ENCODE results near the gene UROC1. TPM values are rescaled to one million over a fixed set of nuclear protein-coding genes. Genes with fewer than 3 reads are reported as not detected.

Gene UROC1
- total RNA-seq, 2 donors from 2014 or later: not detected

DNA sequence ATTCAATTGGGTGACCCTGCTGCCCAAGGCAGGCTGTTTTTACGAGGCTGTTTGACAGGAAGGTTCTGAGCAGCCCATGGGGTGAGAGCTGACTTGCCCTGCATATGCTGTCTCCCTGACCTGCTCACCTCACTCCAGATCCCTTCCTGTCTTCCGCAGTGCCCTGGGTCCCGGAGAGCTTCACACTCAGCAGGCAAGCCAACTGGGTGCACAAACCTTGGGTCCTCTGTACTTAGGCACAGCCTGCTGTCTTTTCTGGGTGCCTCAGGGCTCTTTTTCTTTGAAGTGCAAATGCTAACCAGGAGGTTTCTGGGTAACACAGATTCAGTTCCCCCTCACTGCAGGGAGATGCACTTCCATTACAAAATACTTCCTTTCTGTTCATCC, 74.7 kb downstream of the UROC1 start:
- peak; percentile 10 for DNase-seq
- intact Hi-C loops (cut with DNase I): no loop called here

DNA sequence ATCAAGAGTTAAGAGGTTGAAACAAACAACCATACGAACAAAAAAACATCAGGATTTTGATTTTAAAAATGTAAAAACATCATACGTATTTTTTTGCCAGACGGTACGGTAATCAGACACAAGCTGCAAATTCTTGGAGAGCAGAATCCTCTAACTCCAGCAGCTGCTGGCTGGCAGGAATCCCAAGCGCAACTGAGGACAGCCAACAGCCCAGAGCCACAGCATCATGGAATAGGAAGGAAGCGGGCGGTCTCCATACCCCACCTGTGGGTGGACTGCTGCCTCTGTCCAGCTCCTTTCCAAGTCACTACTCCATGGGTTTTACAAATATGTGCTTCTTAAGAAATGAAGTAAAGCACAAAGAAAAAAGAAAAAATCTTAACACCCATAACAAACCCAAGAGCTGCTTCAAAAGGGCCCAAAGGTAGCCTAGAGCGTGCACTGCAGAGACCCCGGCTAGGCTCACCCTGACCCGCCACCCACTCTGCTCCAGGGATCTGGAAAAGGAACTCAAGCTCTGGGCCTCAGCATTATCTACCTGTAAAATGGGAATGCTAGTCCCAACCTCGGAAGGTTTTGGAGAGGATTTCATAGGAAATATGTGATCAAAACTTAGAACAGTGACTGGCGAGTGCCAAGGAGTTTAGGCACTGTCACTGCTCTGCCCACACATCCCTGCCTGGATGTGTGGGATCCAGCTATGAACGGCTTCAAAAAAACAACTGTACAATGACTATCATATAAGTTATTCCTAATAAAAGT, 75.3 kb downstream of the UROC1 start:
- intact Hi-C loops (cut with DNase I): no loop called here
- no peaks in the 10 kb centered on the region for H3K36me3 ChIP-seq
- no peak overlapping the region for H3K4me3 ChIP-seq
- H3K27ac ChIP-seq: no peak overlapping the region
- no peak overlapping the region for H3K9ac ChIP-seq (ENCODE audit: low read depth in 2 of 2, low read length in 2 of 2)
- H3K27me3 ChIP-seq: no peaks in the 10 kb centered on the region
- H3K4me1 ChIP-seq: no peaks in the 10 kb centered on the region
- peak; percentile 9 for DNase-seq
- H3K9me3 ChIP-seq: no peaks in the 10 kb centered on the region
- TF ChIP-seq CTCF (IDR thresholded peaks at IDR 0.05): no peak

More for the DNA sequence above, 74.7 kb downstream of the UROC1 start:
- Histone ChIP-seq H3K36me3 (no peaks in the 10 kb centered on the region), H3K4me3 (no peak overlapping the region), H3K4me1 (no peaks in the 10 kb centered on the region), H3K27me3 (no peaks in the 10 kb centered on the region), H3K9me3 (no peaks in the 10 kb centered on the region), H3K27ac (no peak overlapping the region), H3K9ac (ENCODE audit: low read depth in 2 of 2, low read length in 2 of 2) (no peak overlapping the region)
- TF ChIP-seq CTCF (IDR thresholded peaks at IDR 0.05): no peak

DNA sequence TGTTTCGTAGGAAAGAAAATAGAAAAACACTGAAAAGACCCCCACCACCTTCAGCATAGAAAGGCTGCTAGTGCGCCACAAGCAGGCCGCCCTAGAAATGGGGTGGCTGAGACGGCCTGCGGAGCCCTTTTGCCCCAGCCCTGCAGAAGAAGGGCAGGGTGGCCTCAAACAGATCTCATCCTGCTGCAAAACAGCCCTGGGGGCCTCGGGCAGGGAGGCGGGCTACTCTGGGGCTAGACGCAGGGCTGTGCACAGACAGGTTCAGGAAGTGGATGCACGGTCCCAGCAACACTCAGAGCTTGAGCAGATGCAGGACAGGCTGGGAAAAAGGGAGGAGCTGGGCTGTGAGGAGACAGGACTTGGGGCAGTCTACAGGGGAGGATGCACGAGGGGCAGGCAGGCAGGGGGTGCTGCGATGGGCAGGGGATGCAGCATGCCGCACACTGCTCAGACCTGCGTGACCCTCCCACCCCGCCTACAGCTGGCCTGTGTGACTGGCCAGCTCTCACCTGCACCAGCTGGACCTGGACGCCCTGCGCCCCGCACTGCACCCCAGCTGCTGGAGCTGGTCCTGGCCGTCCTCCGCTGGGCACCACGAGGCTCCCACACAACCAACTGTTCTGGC, 76.2 kb downstream of the UROC1 start:
- no peak overlapping the region for H3K9ac ChIP-seq (ENCODE audit: low read depth in 2 of 2, low read length in 2 of 2)
- H3K27me3 ChIP-seq: no peaks in the 10 kb centered on the region
- intact Hi-C loops (cut with DNase I): no loop called here
- no peaks in the 10 kb centered on the region for H3K4me1 ChIP-seq
- H3K4me3 ChIP-seq: no peak overlapping the region
- DNase-seq: peak; percentile 6
- no peaks in the 10 kb centered on the region for H3K9me3 ChIP-seq
- no peak overlapping the region for H3K27ac ChIP-seq
- H3K36me3 ChIP-seq: no peaks in the 10 kb centered on the region
- no peak for TF ChIP-seq CTCF (IDR thresholded peaks at IDR 0.05)

- Histone ChIP-seq H3K4me1 (no peaks in the 10 kb centered on the region), H3K4me3 (no peak overlapping the region), H3K36me3 (no peaks in the 10 kb centered on the region), H3K9me3 (no peaks in the 10 kb centered on the region), H3K9ac (ENCODE audit: low read depth in 2 of 2, low read length in 2 of 2) (no peak overlapping the region), H3K27me3 (no peaks in the 10 kb centered on the region), H3K27ac (no peak overlapping the region)
- peak; percentile 13 for DNase-seq
- TF ChIP-seq CTCF (IDR thresholded peaks at IDR 0.05): no peak
- intact Hi-C loops (cut with DNase I): no loop called here
Measured at GRCh38 chr3:126440709-126440995, 76.9 kb downstream of the UROC1 start.

- Histone ChIP-seq H3K27me3 (no peaks in the 10 kb centered on the region), H3K4me1 (no peaks in the 10 kb centered on the region), H3K27ac (no peak overlapping the region), H3K9ac (ENCODE audit: low read depth in 2 of 2, low read length in 2 of 2) (no peak overlapping the region), H3K36me3 (no peaks in the 10 kb centered on the region), H3K9me3 (no peaks in the 10 kb centered on the region), H3K4me3 (no peak overlapping the region)
- no peak for TF ChIP-seq CTCF (IDR thresholded peaks at IDR 0.05)
- peak; percentile 7 for DNase-seq
- intact Hi-C loops (cut with DNase I): no loop called here
Measured at GRCh38 chr3:126439968-126440708, 77.4 kb downstream of the UROC1 start.
